VCaP (cell line): ENCODE results near the gene DPP9.

Experiments used
- H3K27ac ChIP-seq: fragments of 450-650 bp; 2 replicates; pipeline ENCODE4 v1.5.1; 2017
- CTCF ChIP-seq: fragments of 450-650 bp; conservative IDR thresholded peaks from 2 replicates; pipeline ENCODE4 v1.5.1; 2017; ENCODE audit warnings: mild to moderate bottlenecking, moderate library complexity

The DPP9 gene

GRCh38 chr19:4759388-4760284 is 36.0 kb upstream of the DPP9 start:
- TF ChIP-seq CTCF: no peak
- H3K27ac ChIP-seq: no peak overlapping the region

GRCh38 chr19:4758659-4759058 is 35.0 kb upstream of the DPP9 start:
- no peak for TF ChIP-seq CTCF
- H3K27ac ChIP-seq: no peak overlapping the region

GRCh38 chr19:4758082-4758481 is 34.4 kb upstream of the DPP9 start:
- no peak for TF ChIP-seq CTCF
- no peak overlapping the region for H3K27ac ChIP-seq

GRCh38 chr19:4755459-4755858 is 31.8 kb upstream of the DPP9 start:
- H3K27ac ChIP-seq: no peak overlapping the region
- TF ChIP-seq CTCF: no peak

GRCh38 chr19:4754248-4754647 is 30.6 kb upstream of the DPP9 start:
- no peak for TF ChIP-seq CTCF
- H3K27ac ChIP-seq: no peak overlapping the region

- no peak overlapping the region for H3K27ac ChIP-seq
- no peak for TF ChIP-seq CTCF
Measured at GRCh38 chr19:4749870-4750590, 26.4 kb upstream of the DPP9 start.

GRCh38 chr19:4748589-4748988 is 24.9 kb upstream of the DPP9 start:
- no peak for TF ChIP-seq CTCF
- H3K27ac ChIP-seq: no peak overlapping the region
